HEK293 (cell line): Measurements from ENCODE around the gene WNT7A.

Source experiments
- CTCF ChIA-PET: fragments of 350-600 bp; formaldehyde crosslinking; extraction: SDS; loops from one replicate; lab custom pipeline; 2021; ENCODE audit warnings: antibody characterized with exemption; lab: Yijun Ruan, JAX
- POLR2A ChIA-PET: fragments of 300-600 bp; formaldehyde crosslinking; extraction: SDS; loops from one replicate; lab custom pipeline; 2020; ENCODE audit warnings: antibody characterized with exemption, inconsistent platforms; lab: Yijun Ruan, JAX
- H3K27ac ChIP-seq: fragments of 200-500 bp; sonication (Bioruptor generic); 2 replicates; pipeline ENCODE4 v1.5.1; 2014; ENCODE audit warnings: low read depth, low read length, control low read depth, inconsistent platforms; ENCODE audit errors: extremely low read depth
- H3K36me3 ChIP-seq, 2 experiments: fragments of 200-500 bp in 1 of 2; sonication (Bioruptor generic) in 1 of 2; 1 replicate in 1 of 2; 2 replicates in 1 of 2; pipeline ENCODE4 v1.5.1; 2014 to 2017; ENCODE audit warnings: inconsistent platforms in 2 of 2, low read length in 2 of 2; ENCODE audit not compliant: control insufficient read depth in 2 of 2, insufficient read depth in 1 of 2
- H3K4me1 ChIP-seq: fragments of 200-500 bp; sonication (Bioruptor generic); 2 replicates; pipeline ENCODE4 v1.5.1; 2014; ENCODE audit warnings: mild to moderate bottlenecking, low read length, inconsistent platforms; ENCODE audit not compliant: control insufficient read depth, insufficient read depth
- H3K4me3 ChIP-seq: 2 replicates; pipeline ENCODE4 v1.5.1; 2011; ENCODE audit warnings: low read depth, mild to moderate bottlenecking, control low read depth, low read length, moderate library complexity
- H3K9me3 ChIP-seq: fragments of 200-500 bp; sonication (Bioruptor generic); 2 replicates; pipeline ENCODE4 v1.5.1; 2014; ENCODE audit warnings: low read depth, low read length, inconsistent platforms; ENCODE audit not compliant: control insufficient read depth, insufficient read depth
- ATF2 ChIP-seq: fragments of 450-650 bp; formaldehyde crosslinking; IDR thresholded peaks from 2 replicates; pipeline ENCODE4 v1.5.1; 2016; ENCODE audit warnings: missing biosample characterization, missing genetic modification characterization, low read depth
- BCL11A ChIP-seq: fragments of 450-650 bp; formaldehyde crosslinking; IDR thresholded peaks from 2 replicates; pipeline ENCODE4 v1.5.1; 2016; ENCODE audit warnings: low read depth, missing biosample characterization, missing genetic modification characterization
- BCL11B ChIP-seq: fragments of 450-650 bp; formaldehyde crosslinking; IDR thresholded peaks from 2 replicates; pipeline ENCODE4 v1.5.1; 2016; ENCODE audit warnings: low read depth, missing biosample characterization, missing genetic modification characterization
- GLI2 ChIP-seq: fragments of 450-650 bp; formaldehyde crosslinking; IDR thresholded peaks from 2 replicates; pipeline ENCODE4; 2017; ENCODE audit warnings: missing biosample characterization, missing genetic modification characterization, low read depth, borderline replicate concordance
- GLI4 ChIP-seq: fragments of 450-650 bp; formaldehyde crosslinking; IDR thresholded peaks from 2 replicates; pipeline ENCODE4 v1.5.1; 2016; ENCODE audit warnings: missing biosample characterization, missing genetic modification characterization
- HIC1 ChIP-seq: fragments of 450-650 bp; formaldehyde crosslinking; IDR thresholded peaks from 2 replicates; pipeline ENCODE4 v1.5.1; 2016; ENCODE audit warnings: missing biosample characterization, missing genetic modification characterization
- OVOL3 ChIP-seq: fragments of 450-650 bp; formaldehyde crosslinking; IDR thresholded peaks from 2 replicates; pipeline ENCODE4 v1.5.1; 2016; ENCODE audit warnings: missing biosample characterization, missing genetic modification characterization
- ZNF148 ChIP-seq: fragments of 450-650 bp; formaldehyde crosslinking; IDR thresholded peaks from 2 replicates; pipeline ENCODE4 v1.5.0; 2017; ENCODE audit warnings: missing biosample characterization, missing genetic modification characterization, borderline replicate concordance
- ZNF202 ChIP-seq: fragments of 450-650 bp; formaldehyde crosslinking; IDR thresholded peaks from 2 replicates; pipeline ENCODE4 v1.5.1; 2016; ENCODE audit warnings: missing biosample characterization, missing genetic modification characterization, borderline replicate concordance
- ZNF292 ChIP-seq: fragments of 450-650 bp; formaldehyde crosslinking; IDR thresholded peaks from 2 replicates; pipeline ENCODE4 v1.5.1; 2016; ENCODE audit warnings: low read depth, missing biosample characterization, missing genetic modification characterization, borderline replicate concordance
- ZNF302 ChIP-seq: fragments of 450-650 bp; formaldehyde crosslinking; IDR thresholded peaks from 2 replicates; pipeline ENCODE4 v1.5.1; 2016; ENCODE audit warnings: missing biosample characterization, missing genetic modification characterization, low read depth
- ZNF335 ChIP-seq: fragments of 450-650 bp; formaldehyde crosslinking; conservative IDR thresholded peaks from 2 replicates; pipeline ENCODE4 v1.5.1; 2016; ENCODE audit warnings: missing biosample characterization, missing genetic modification characterization
- ZNF362 ChIP-seq: fragments of 450-650 bp; formaldehyde crosslinking; IDR thresholded peaks from 2 replicates; pipeline ENCODE4 v1.5.1; 2016; ENCODE audit warnings: missing biosample characterization, missing genetic modification characterization
- ZNF549 ChIP-seq: fragments of 450-650 bp; IDR thresholded peaks from 2 replicates; pipeline ENCODE4 v1.5.1; 2018; ENCODE audit warnings: missing biosample characterization, missing genetic modification characterization, mild to moderate bottlenecking, inconsistent platforms, moderate library complexity
- ZNF555 ChIP-seq: fragments of 450-650 bp; formaldehyde crosslinking; conservative IDR thresholded peaks from 2 replicates; pipeline ENCODE4 v1.5.1; 2017; ENCODE audit warnings: missing biosample characterization, mild to moderate bottlenecking, missing genetic modification characterization, inconsistent platforms
- ZNF624 ChIP-seq: fragments of 450-650 bp; formaldehyde crosslinking; IDR thresholded peaks from 2 replicates; pipeline ENCODE4 v1.5.1; 2017; ENCODE audit warnings: missing biosample characterization, missing genetic modification characterization
- ZNF626 ChIP-seq: fragments of 450-650 bp; sonication (Bioruptor Pico); formaldehyde crosslinking; IDR thresholded peaks from 2 replicates; pipeline ENCODE4 v1.5.1; 2018; ENCODE audit warnings: missing biosample characterization, missing genetic modification characterization, inconsistent platforms
- ZNF629 ChIP-seq: fragments of 450-650 bp; formaldehyde crosslinking; IDR thresholded peaks from 2 replicates; pipeline ENCODE4 v1.5.1; 2017; ENCODE audit warnings: missing biosample characterization, missing genetic modification characterization
- ZNF704 ChIP-seq: fragments of 450-650 bp; formaldehyde crosslinking; IDR thresholded peaks from 2 replicates; pipeline ENCODE4 v1.5.1; 2016; ENCODE audit warnings: missing biosample characterization, missing genetic modification characterization

WNT7A gene

GRCh38 chr3:13901935-13902584 is 22.2 kb upstream of the WNT7A start:
- H3K27ac ChIP-seq: no peak overlapping the region
- no peak overlapping the region for H3K4me3 ChIP-seq
- no peaks in the 10 kb centered on the region for H3K4me1 ChIP-seq
- H3K36me3 ChIP-seq: no peaks in the 10 kb centered on the region
- ChIA-PET CTCF (interaction anchor here (0.6 kb wide), 1 partner anchor 195 kb away, joined by 4 read pairs; no protein-coding TSS in a partner anchor), POLR2A (no interaction called here)
- TF ChIP-seq BCL11B (tag by site-specific recombination): no peak
- TF ChIP-seq OVOL3 (tag by site-specific recombination): no peak
- no peak for TF ChIP-seq BCL11A (tag by site-specific recombination)
- TF ChIP-seq ATF2 (tag by site-specific recombination): no peak
- TF ChIP-seq ZNF302: no peak
- TF ChIP-seq ZNF555 (tag by site-specific recombination): no peak
- no peak for TF ChIP-seq ZNF549 (tag by site-specific recombination)
- TF ChIP-seq GLI2 (tag by site-specific recombination): no peak
- no peak for TF ChIP-seq ZNF626 (tag by site-specific recombination)
- no peak for TF ChIP-seq ZNF202 (tag by site-specific recombination)
- no peak for TF ChIP-seq ZNF624 (tag by site-specific recombination)
- TF ChIP-seq ZNF292 (tag by site-specific recombination): no peak
- TF ChIP-seq ZNF335 (tag by site-specific recombination): no peak
- TF ChIP-seq GLI4: no peak
- TF ChIP-seq HIC1 (tag by site-specific recombination): no peak
- TF ChIP-seq ZNF148: no peak
- TF ChIP-seq, all 188 proteins: peak for 0
- H3K9me3 ChIP-seq: no peaks in the 10 kb centered on the region

- ChIA-PET POLR2A (no interaction called here), CTCF (interaction anchor here (0.6 to 0.8 kb wide), 4 partner anchors 10 to 365 kb away, joined by 3 read pairs; no protein-coding TSS in a partner anchor)
- Histone ChIP-seq H3K4me3 (no peak overlapping the region), H3K4me1 (no peaks in the 10 kb centered on the region), H3K36me3 (no peaks in the 10 kb centered on the region), H3K9me3 (no peaks in the 10 kb centered on the region), H3K27ac (no peak overlapping the region)
- TF ChIP-seq ZNF629 (no peak), ZNF362 (tag by site-specific recombination) (no peak), ZNF704 (tag by site-specific recombination) (no peak)
Measured at GRCh38 chr3:13898346-13898745, 18.5 kb upstream of the WNT7A start.
